Kasumi-1 (cell line): ENCODE data around the gene CLDN20.
"Not testable (repeated sequence)": the region's sequence is repeated elsewhere in the genome, so short reads cannot be mapped to it uniquely, and the experiment has no call there.

Experiments
- DNase-seq, 2 experiments: peaks; one replicate each; lab custom pipeline; 2025; lab: John Stamatoyannopoulos, UW

CLDN20 gene

GRCh38 chr6:155311583-155311982 is 47.8 kb downstream of the CLDN20 start:
- no peak for DNase-seq

- DNase-seq: not testable (repeated sequence)
Measured at GRCh38 chr6:155312950-155313349, 49.1 kb downstream of the CLDN20 start.

GRCh38 chr6:155313602-155314091 is 49.8 kb downstream of the CLDN20 start:
- peak; percentile 27 to 37 for DNase-seq

GRCh38 chr6:155314092-155314772 is 50.4 kb downstream of the CLDN20 start, which contains the start of gene TFB1M:
Gene TFB1M, minus strand, starts transcription at chr6:155314484. Its CDS starts 56 bp downstream, at chr6:155314428.
- peak; percentile 99 to 100 for DNase-seq

- peak; percentile 97 to 98 for DNase-seq
Measured at GRCh38 chr6:155314773-155315515, 51.1 kb downstream of the CLDN20 start.

GRCh38 chr6:155315516-155315871 is 51.7 kb downstream of the CLDN20 start:
- DNase-seq: peak in 1 of 2 experiments; percentile 25

- DNase-seq: no peak
Measured at GRCh38 chr6:155316419-155316818, 52.6 kb downstream of the CLDN20 start.

- peak; percentile 23 to 41 for DNase-seq
Measured at GRCh38 chr6:155317186-155317585, 53.4 kb downstream of the CLDN20 start.

- DNase-seq: peak; percentile 39
Measured at GRCh38 chr6:155319902-155320301, 56.1 kb downstream of the CLDN20 start.

- no peak for DNase-seq
Measured at GRCh38 chr6:155324172-155324571, 60.4 kb downstream of the CLDN20 start.

GRCh38 chr6:155324993-155325392 is 61.2 kb downstream of the CLDN20 start:
- DNase-seq: no peak

- no peak for DNase-seq
Measured at GRCh38 chr6:155325700-155326516, 62.1 kb downstream of the CLDN20 start.
